Cortex of kidney (tissue), 1 donor: ENCODE data around the gene CPZ.

Experiments
- DNase-seq: peaks from one replicate; lab custom pipeline; 2025; lab: John Stamatoyannopoulos, UW

Gene CPZ

GRCh38 chr4:8581094-8581861 is 11.3 kb upstream of the CPZ start:
- no peak for DNase-seq

DNA sequence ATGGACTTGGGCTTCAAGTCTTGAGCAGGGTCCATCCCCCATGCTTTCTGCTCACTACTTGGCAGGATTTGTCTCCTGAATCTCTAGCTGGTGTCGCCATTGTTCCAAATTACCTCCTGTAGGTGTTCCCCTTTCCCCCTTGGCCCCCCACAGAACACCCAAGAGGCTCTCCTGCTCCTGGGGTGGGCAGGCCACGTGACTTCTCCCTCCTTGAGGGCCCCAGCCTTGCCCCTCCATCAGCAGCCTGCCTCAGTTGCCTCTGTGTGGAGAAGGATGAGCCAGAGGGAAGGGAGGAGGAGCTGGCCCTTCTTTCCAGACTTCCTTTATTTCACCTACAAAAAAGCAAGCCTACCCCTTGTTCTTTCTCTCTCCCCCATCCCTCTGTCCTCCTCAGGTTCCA is 10.5 kb upstream of the CPZ start:
- no peak for DNase-seq

GRCh38 chr4:8582436-8582835 is 10.1 kb upstream of the CPZ start:
- no peak for DNase-seq

- no peak for DNase-seq
Observed at GRCh38 chr4:8582941-8583654, 9.5 kb upstream of the CPZ start.

- DNase-seq, result no peak
Observed at GRCh38 chr4:8583655-8584025, 8.9 kb upstream of the CPZ start.

DNA sequence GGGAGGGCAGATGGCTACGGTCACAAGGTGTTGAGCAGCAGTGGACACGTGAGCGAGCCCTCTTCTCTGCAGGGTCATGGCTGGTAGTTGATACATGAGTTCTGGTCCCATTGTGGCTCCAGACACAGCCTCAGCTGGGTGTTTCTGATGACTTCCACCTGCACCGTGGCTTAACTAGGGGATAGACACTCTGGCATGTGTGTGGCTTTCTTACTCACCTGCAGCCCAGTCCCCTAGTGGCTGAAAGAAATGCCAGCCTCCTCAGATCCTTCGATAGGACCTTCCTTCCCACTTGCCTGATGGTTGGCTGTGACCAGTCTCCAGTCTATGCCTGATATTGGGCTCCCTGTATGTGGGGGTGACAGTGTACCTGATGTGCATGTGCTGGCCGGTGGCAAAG is 7.4 kb upstream of the CPZ start:
- DNase-seq, result no peak

DNA sequence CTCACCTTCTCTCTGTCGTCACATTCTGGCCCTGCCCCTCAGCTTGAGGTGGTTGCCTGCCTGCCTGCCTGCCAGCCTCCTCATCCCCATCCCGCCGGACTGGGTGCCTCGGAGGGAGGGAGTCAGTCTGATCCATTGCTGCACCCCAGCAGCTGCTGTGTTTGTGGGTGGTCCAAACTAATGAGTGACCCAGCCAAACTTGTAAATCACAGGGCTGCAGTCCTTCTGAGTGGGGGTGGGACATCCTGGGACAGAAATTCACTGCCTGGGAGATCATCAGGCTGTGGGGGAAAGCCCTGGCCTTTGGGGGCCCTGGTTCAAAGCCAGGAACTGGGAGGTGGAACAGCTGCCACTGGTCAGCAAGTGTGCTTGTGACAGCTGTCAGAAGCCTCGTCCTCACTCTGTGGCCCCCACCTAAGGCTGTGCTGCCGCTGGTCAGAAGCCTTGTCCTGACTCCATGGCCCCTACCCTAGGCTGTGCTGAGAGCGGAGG is 6.8 kb upstream of the CPZ start:
- DNase-seq, result no peak

DNA sequence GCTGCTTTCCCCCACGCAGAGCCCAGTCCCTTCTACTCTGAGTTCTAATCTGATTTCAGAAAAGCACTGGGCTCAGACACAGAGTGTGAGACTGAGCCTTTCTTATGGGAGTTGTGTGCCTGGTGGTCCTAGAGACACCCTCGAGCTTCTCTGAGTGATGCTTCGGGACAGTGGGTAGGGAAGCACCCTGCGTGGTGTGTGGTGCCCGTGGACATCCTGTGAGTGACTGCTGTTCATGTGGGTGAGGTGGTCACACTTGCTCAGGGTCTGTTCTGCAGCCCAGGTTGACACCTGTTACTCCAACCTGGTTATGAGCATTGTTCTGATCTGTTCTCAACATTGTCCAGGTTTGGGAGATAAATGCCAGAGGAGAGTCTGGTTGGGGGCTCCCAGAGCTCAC is 6.3 kb upstream of the CPZ start:
- DNase-seq, result no peak

GRCh38 chr4:8586671-8587468 is 5.7 kb upstream of the CPZ start:
- DNase-seq, result no peak

- no peak for DNase-seq
Observed at GRCh38 chr4:8587469-8588195, 4.9 kb upstream of the CPZ start.

GRCh38 chr4:8588196-8588470 is 4.4 kb upstream of the CPZ start:
- DNase-seq, result no peak

DNA sequence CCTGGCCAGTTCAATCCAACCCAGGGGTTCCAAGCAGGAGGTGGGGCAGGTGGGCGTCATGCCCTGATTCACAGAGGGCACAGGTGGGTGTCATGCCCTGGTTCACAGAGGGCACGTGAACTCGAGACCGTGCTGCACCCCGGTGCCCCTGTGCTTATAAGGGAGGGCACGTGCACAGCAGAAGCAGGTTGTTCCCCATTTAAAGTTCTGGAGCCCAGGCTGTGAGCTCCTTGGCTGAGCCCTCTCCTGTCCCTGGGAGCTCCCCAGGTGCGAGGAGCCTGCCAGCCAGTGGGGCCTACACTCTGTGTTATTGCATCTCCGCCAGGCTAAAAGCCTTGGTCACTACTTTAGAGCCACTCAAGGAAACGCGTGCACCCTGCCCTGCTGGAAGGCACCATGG is 3.2 kb upstream of the CPZ start:
- DNase-seq, result no peak

DNA sequence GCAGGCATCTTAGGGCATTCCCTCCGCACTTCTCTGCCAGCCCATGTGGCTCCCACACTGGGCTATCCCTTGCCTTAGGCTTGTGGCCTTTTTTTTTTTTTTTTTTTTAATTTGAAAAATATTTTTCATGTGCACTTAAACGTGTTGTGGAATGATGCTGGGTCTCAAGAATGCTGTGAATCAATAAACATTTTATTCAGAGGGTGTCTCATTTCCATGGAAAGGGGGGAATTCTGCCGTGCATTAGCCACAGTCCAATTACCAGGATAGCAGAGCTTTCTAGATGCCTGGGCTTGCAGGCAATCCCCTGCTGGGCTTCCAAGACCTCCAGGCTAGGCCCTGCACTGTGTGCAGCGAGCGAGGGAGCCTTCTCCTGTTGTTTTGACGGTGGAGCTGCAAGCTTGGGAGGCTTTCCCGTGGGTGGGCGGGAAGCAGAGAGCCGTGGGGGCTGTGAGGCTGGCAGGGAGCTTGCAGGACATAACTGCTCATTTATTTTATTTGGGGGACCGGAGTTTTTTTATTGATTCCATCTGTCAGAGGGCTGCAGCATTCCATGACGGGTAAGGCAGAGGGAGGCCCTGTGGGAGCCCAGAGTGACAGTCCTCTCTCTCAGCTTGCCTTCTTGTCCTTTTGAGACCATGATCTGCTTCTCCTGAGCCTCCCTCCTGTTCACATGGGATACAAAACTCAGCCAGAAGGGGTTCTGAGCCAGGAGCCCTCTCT is 2.6 kb upstream of the CPZ start:
- DNase-seq, result no peak

DNA sequence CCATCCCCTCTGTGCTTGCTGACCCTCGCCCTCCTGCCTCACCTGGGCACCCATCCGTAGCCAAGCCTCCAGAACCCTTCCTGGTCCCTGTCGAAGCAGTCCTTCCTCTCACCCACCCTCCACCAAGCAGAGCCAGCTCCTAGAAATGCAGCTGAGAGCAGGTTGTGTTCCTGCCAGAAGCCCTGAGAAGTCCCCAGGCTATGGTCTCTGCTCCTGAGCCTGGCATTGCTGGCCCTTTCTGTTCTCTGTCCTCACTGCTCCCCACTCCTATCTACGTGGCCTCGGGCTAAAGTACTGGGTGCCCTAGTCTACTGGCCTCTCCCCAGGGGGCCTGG is 2.1 kb upstream of the CPZ start:
- no peak for DNase-seq

GRCh38 chr4:8591114-8591513 is 1.5 kb upstream of the CPZ start:
- DNase-seq, result no peak

GRCh38 chr4:8591626-8592365 is 769 bp upstream of the CPZ start:
- DNase-seq, result no peak

DNA sequence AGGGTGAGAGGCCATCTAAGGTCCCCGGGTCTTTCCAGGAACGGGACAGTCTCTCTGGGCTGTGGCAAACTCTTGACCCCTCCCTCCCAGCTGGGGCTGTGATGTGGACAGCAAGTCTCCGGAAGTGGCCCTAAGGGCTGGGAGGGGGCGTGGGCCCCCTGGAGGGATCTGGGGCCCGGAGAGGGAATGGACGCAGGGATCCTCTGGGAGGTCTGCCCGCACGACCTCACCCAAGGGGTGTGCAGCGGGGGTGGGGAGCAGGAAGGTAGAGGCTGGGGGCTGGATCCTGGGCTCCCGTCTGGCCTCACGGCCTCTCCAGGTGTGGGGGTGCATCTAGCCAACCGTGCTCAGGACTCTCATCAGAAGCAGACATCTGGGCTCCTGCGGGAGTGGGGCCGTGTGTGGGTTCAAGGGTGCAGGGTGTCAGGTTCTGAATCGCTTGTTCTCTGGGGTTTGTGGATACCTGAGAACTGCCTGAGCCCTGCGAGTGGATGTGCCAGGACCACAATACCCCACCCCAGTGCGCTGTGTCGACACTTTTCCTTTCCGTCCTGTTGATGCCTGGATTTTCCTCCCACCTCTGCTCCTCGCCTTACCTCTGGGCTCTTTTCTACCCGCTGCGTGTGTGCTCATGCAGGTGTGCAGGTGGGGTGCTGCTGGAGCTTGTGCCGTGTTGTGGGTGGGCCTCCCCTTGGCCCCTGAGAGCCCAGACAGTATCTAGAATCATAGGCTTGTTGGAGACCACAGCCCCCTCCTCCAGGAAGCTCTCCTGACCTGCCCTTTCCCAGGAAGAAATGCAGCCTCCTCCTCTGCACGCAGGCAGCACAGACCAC is 915 bp downstream of the CPZ start:
- no peak for DNase-seq

DNA sequence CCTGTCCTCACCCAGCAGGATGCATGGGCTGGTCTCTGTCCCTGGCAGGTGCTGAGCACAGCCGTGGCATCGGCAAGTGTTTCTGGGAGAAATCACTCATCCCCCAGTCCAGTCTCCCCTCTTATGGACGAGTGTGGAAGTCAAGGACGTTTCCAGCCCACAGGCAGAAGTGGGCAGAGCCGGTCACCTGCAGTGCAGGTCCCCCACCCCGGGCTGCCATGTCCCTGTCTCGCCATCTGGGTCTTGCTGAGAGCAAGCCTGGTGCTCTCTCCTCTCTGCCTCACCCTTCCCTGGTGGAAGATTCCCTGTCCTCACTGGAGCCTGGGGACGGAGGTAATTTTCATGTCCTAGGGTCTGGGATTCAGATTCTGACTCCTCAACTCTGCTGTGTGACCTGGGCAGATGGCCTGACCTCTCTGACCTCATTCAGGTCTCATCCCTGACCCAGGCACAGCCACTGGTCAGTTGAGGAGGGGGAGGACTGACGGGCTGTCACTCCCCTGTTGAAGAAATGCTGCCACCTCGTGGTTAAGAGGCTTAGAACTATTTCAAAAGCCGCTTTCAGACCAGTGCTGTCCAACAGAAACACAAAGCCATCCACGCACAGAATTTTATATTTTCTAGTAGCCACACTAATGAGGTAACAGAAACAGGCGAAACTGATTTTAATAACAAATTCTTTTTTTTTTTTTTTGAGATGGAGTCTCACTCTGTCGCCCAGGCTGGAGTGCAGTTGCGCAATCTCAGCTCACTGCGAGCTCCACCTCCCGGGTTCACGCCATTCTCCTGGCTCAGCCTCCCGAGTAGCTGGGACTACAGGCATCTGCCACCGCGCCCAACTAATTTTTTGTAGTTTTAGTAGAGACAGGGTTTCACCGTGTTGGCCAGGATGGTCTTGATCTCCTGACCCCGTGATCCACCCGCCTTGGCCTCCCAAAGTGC is 1.8 kb downstream of the CPZ start:
- no peak for DNase-seq
